ENCODE data around the gene CDCA5. TPM values are rescaled to one million over a fixed set of nuclear protein-coding genes. Genes with fewer than 3 reads are reported as not detected.
A peak's percentile ranks its signal among the peaks of the same experiment; 100 is the strongest.

Gene CDCA5, protein sequence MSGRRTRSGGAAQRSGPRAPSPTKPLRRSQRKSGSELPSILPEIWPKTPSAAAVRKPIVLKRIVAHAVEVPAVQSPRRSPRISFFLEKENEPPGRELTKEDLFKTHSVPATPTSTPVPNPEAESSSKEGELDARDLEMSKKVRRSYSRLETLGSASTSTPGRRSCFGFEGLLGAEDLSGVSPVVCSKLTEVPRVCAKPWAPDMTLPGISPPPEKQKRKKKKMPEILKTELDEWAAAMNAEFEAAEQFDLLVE
- 10 to 100 TPM; 14.3 to 28.3 (median 26.6) TPM for total RNA-seq (2021; fragmentation: NEBNext Ultra II Directional; extraction: Animal tissue kit (Norgen Biotek cat#: 25700))
- long read RNA-seq, transcript CDCA5-201 (6 exons, 2,587 nt) = major isoform, 20 of 28 reads
- long read RNA-seq, partial matches to known transcripts = 1 of 28 reads
- long read RNA-seq, other reads (novel, unspliced or antisense) = 2 of 28 reads

DNA sequence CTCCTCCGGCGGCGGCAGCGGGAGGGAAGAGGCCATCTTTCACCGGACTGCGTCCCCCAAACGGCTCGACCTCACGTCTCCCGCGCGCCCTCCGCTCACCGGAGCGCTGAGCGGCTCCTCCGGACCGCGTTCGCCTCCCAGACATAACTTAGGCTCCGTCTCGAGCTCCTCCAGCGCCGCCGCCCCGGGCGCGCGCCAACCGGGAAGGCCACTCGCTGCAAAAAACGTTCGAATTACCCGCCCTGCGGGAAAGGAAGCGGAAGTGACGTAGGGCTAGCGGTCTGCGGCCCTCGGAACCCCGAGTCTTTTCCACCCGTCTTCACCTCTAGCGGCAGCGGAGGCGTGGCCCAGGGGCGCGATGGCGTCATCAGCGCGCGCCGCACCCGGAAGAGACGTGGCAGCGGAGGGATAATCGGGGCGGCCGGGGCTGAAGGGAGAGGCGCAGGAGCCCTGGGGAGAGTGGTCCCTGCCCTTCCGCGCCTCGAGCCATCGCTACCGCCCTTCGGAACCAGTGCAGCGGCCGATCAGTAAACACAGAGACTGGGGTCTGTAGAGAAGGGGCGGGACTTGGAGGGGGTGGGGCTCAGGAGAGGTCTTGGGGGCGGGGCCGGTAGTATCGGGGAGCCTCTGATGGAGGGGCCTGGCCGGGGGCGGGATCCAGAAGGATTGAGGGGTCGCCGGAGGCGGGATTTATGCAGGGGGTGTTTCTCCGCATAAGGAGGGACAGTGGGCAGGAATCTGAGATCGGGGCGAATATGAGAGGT, at the start of gene CDCA5, which contains the start of gene ZFPL1:
CDCA5 (minus strand) TSS at position 207 of the 764 bp plus-strand sequence; CDS start at position 145, 62 bp downstream.
ZFPL1 (plus strand) TSS at position 389 of the 764 bp plus-strand sequence. CDS start 477 bp downstream, outside the sequence.
- Mint-ChIP-seq H3K27me3 (ENCODE audit: insufficient read depth) (no peaks in the 10 kb centered on the region; the same call in 1 of the 2 replicates), H3K4me3 (peak within 1 kb of the TSS; percentile 98), H3K9me3 (no peaks in the 10 kb centered on the region), H3K4me1 (ENCODE audit: low read depth) (peaks cover 41% of the 10 kb centered on the region), H3K27ac (peak within 1 kb of the TSS; percentile 97), H3K36me3 (ENCODE audit: low read depth) (peaks cover 31% of the 10 kb centered on the region)
- DNase-seq = peak; percentile 93
- TF ChIP-seq, protein P1, sequence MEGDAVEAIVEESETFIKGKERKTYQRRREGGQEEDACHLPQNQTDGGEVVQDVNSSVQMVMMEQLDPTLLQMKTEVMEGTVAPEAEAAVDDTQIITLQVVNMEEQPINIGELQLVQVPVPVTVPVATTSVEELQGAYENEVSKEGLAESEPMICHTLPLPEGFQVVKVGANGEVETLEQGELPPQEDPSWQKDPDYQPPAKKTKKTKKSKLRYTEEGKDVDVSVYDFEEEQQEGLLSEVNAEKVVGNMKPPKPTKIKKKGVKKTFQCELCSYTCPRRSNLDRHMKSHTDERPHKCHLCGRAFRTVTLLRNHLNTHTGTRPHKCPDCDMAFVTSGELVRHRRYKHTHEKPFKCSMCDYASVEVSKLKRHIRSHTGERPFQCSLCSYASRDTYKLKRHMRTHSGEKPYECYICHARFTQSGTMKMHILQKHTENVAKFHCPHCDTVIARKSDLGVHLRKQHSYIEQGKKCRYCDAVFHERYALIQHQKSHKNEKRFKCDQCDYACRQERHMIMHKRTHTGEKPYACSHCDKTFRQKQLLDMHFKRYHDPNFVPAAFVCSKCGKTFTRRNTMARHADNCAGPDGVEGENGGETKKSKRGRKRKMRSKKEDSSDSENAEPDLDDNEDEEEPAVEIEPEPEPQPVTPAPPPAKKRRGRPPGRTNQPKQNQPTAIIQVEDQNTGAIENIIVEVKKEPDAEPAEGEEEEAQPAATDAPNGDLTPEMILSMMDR (IDR thresholded peaks at IDR 0.05) = no peak

DNA sequence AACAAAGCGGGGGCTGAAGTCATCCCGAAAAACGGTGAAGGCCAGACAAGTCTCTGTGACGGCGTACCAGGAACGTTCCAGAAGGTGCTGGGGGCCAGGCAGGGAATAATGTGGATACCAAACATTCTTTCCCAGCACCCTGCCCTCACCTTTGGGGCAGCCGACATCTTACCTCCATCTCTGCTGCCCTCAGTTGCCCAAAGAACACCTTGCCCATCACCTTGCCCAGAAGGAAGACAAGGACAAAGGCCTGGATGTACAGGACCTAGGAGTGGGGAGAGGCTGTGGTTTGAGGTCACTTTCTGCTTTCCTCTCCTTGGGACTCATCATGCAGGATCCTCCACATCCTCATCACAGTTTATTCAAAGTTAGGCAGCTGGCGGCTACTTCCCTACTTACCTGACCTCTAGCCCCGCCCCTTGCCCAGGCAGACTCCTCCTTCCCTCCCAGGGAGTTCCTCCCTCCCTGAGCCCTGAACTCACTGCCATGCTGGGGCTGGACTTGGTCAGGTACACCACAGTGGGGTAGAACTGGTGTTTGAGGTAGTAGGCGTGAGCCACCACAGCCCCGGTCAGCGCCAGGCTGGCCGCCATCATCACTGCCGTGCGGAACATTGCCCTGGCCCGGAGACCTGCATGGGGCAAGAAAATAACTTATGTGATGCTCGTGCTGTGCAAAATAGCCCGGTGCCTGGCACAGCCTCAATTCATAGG, 49.3 kb upstream of the CDCA5 start:
- Mint-ChIP-seq H3K4me1 (ENCODE audit: low read depth) (peaks cover 26% of the 10 kb centered on the region), H3K27me3 (ENCODE audit: insufficient read depth) (0 out of 2 replicates have a peak, but pooled peaks cover 3% of the 10 kb centered on the region), H3K9me3 (no peaks in the 10 kb centered on the region), H3K4me3 (peak overlapping the region; percentile 100), H3K36me3 (ENCODE audit: low read depth) (peaks cover 17% of the 10 kb centered on the region), H3K27ac (peak overlapping the region; percentile 99)
- TF ChIP-seq, protein P1 (IDR thresholded peaks at IDR 0.05) = no peak
- no peak for DNase-seq

DNA sequence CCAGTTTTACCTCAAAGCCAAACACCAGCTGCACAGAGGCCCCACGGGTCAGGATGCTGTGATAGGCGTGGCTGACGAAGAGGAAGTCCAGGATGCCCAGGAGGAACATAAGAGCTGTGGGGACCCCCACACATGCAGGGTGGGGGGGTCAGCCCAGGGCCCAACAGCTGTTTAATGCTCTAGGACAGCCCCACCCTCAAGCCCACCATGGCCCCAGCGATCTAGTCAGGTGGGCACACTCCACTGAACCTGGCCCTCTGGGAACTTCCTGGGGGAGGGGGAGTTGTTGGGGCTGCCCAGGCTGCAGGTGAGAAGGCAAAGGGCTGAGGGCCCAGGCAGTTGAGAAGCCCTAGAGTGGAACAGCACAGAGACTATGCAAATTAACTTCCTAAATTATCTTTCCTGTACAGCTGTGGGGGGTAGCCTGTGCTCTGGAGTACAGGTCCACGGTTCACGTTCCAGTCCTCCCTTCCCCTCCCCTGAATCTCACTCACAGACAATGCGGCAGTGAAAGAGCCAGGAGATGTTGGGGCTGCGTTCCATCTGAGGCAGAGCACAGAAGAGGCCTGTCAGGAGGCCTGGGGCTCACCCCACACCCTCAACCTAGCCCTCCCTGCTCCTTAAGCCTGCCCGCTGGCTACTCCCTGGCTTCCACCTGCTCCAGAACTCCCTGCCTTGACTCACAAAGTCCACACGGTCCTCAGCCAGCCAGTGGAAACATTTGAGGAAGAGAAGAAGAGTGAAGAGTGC, 48.6 kb upstream of the CDCA5 start:
- H3K36me3 Mint-ChIP-seq (ENCODE audit: low read depth) = peaks cover 17% of the 10 kb centered on the region
- H3K4me3 Mint-ChIP-seq = peak overlapping the region; percentile 100
- H3K27ac Mint-ChIP-seq = no peak overlapping the region; the same call in 1 of the 2 replicates
- TF ChIP-seq, protein P1 (IDR thresholded peaks at IDR 0.05) = no peak
- DNase-seq = no peak
- peaks cover 26% of the 10 kb centered on the region for H3K4me1 Mint-ChIP-seq (ENCODE audit: low read depth)
- H3K9me3 Mint-ChIP-seq = no peaks in the 10 kb centered on the region
- 0 out of 2 replicates have a peak, but pooled peaks cover 3% of the 10 kb centered on the region for H3K27me3 Mint-ChIP-seq (ENCODE audit: insufficient read depth)

DNA sequence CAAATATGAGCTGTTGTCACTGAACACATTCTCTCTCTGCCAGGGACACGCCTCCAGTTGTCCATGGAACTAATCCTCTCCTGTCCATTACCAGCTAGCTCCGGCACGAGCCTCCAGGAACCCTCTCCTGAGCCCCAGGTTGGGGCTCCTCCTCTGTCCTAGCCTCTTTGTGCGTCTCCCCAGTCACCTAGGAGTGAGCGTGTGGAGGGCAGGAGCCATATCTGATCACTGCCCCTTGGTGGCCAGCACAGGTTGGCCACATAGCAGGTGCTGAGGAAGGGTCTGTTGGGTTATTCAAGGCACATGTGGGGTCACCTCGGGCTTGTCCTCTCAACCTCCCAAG, 48.0 kb upstream of the CDCA5 start:
- Mint-ChIP-seq H3K27ac (no peak overlapping the region), H3K4me1 (ENCODE audit: low read depth) (peaks cover 26% of the 10 kb centered on the region), H3K36me3 (ENCODE audit: low read depth) (peaks cover 17% of the 10 kb centered on the region), H3K4me3 (no peak overlapping the region), H3K27me3 (ENCODE audit: insufficient read depth) (0 out of 2 replicates have a peak, but pooled peaks cover 3% of the 10 kb centered on the region), H3K9me3 (no peaks in the 10 kb centered on the region)
- TF ChIP-seq, protein P1 (IDR thresholded peaks at IDR 0.05) = no peak
- no peak for DNase-seq

Measured in HFFc6 (cell line).